Ovary (tissue), 3 donors: Measurements from ENCODE around the gene AMFR.

Experiments
- EP300 ChIP-seq: sonication (generic); formaldehyde crosslinking; IDR thresholded peaks from one replicate; pipeline ENCODE4 v1.6.1; 2017; ENCODE audit warnings: antibody characterized with exemption
- TF ChIP-seq, protein P1 (sequence below), 3 donors: fragments of 450-650 bp in 2 of 3; fragments of 200-600 bp in 1 of 3; IDR thresholded peaks; one replicate each; pipeline versions ENCODE4 v1.5.1 to v1.8.0; 2016 to 2022; ENCODE audit warnings: antibody characterized with exemption in 3 of 3, mild to moderate bottlenecking in 1 of 3
- donor health status: DM: no; HTN: no; CAD: no.

GRCh38 chr16:56424791-56425438 lies 430 bp downstream of the AMFR start:
- TF ChIP-seq, protein P1, sequence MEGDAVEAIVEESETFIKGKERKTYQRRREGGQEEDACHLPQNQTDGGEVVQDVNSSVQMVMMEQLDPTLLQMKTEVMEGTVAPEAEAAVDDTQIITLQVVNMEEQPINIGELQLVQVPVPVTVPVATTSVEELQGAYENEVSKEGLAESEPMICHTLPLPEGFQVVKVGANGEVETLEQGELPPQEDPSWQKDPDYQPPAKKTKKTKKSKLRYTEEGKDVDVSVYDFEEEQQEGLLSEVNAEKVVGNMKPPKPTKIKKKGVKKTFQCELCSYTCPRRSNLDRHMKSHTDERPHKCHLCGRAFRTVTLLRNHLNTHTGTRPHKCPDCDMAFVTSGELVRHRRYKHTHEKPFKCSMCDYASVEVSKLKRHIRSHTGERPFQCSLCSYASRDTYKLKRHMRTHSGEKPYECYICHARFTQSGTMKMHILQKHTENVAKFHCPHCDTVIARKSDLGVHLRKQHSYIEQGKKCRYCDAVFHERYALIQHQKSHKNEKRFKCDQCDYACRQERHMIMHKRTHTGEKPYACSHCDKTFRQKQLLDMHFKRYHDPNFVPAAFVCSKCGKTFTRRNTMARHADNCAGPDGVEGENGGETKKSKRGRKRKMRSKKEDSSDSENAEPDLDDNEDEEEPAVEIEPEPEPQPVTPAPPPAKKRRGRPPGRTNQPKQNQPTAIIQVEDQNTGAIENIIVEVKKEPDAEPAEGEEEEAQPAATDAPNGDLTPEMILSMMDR (IDR thresholded peaks at IDR 0.05): no peak
- no peak for TF ChIP-seq EP300
